ENCODE measurements around the gene FDPS.
A peak's percentile ranks its signal among the peaks of the same experiment; 100 is the strongest.

Gene FDPS

DNA sequence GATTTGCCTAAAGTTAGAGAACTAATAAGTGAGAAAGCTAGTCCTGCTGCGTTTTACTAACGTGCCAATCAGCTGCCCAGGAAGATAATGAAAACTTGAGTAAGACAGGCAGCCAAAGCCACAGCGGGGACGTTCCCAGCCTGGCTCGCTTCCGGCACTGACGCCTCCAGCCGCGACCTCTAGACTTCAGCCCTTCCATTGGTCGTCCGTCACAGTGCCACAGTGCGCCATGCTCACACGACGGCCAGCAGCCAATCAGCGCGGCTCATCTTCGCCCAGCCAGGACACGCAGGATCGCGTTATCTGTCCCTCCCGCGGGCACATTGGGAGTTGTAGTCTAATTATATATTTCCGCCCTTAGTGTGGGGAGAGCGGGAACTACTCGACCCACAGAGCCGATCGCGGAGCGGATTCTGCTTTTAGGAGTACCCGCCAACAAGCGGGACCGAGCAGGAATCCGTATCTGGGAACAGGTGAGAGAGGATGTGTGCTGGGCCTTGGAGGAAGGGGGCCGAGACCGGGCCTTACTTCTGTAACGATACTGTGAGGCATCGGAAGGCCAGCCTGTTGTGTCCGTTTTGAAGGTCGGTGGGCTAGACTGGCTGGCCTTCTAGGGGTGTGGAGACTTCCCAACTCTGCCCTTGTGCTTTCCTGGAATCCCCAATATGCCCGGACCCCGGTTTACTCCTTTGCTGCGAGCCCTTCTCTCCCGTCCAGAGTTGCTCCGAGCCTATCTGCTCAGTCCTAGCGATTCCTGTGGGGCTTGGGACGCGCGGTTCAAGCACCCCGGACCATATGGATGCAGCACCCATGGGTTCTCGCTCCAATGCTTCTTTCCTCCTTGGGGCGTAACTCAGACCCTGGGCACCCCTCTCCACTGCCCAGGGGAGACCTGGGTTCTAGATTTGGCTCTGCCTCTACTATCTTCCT lies at the start of gene FDPS:
Gene FDPS (plus strand): TSS at position 374 of the 930 bp plus-strand sequence. CDS start 924 bp downstream, outside the sequence.
- H3K27me3 Mint-ChIP-seq = no peaks in the 10 kb centered on the region
- peak; percentile 100 for ATAC-seq
- peak within 1 kb of the TSS; percentile 96 for H3K27ac Mint-ChIP-seq
- H3K4me3 Mint-ChIP-seq = peak within 1 kb of the TSS; percentile 95
- peaks cover 42% of the 10 kb centered on the region for H3K4me1 Mint-ChIP-seq
- no peaks in the 10 kb centered on the region for H3K9me3 Mint-ChIP-seq
- peaks cover 35% of the 10 kb centered on the region for H3K36me3 Mint-ChIP-seq

DNA sequence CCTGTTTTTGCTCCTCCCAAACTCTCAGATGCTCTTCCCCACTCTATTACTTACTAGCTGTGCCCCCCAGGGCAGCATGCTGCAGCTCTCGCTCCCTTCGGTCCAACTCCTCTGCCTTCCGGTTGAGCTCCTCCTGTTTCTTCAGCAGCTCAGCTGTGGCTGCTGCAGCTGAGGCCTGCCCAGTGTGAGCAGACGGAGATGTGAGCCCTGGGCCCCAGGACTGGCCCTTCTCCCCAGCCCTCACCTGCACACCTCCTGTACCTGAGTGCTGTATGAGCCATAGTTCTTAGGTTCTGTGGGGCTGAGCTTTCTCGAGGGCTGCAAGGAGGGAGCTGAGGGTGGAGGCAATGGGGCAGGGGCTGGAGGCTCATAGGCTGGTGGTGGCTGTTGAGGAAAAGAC lies 48.4 kb upstream of the FDPS start:
- peaks cover 54% of the 10 kb centered on the region for H3K4me1 Mint-ChIP-seq
- no peaks in the 10 kb centered on the region for H3K9me3 Mint-ChIP-seq
- peak overlapping the region; percentile 25 for H3K4me3 Mint-ChIP-seq
- no peaks in the 10 kb centered on the region for H3K27me3 Mint-ChIP-seq
- H3K36me3 Mint-ChIP-seq = peaks cover 69% of the 10 kb centered on the region
- ATAC-seq = no peak
- H3K27ac Mint-ChIP-seq = peak overlapping the region; percentile 96

DNA sequence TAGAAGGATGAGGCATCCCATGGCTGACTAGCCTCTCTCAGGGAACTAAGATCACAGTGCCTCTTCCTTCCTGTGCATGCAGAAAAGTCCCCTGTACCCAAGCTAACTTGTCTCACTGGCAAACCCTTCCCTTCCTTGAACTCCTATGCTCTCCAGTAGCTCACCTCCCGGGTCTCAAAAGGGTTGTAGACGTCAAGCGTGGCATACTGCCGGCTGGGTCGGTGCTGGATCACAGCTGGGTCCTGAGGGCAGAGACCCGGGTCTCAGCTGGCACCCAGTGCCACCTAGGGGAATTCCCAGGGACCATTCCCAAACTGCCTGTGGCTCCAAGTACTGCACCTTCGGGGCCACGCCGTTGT lies 47.2 kb upstream of the FDPS start:
- Mint-ChIP-seq H3K9me3 (no peaks in the 10 kb centered on the region), H3K27ac (peak overlapping the region; percentile 96), H3K36me3 (peaks cover 70% of the 10 kb centered on the region), H3K4me3 (peak overlapping the region; percentile 96), H3K4me1 (peaks cover 43% of the 10 kb centered on the region), H3K27me3 (no peaks in the 10 kb centered on the region)
- peak; percentile 26 for ATAC-seq

DNA sequence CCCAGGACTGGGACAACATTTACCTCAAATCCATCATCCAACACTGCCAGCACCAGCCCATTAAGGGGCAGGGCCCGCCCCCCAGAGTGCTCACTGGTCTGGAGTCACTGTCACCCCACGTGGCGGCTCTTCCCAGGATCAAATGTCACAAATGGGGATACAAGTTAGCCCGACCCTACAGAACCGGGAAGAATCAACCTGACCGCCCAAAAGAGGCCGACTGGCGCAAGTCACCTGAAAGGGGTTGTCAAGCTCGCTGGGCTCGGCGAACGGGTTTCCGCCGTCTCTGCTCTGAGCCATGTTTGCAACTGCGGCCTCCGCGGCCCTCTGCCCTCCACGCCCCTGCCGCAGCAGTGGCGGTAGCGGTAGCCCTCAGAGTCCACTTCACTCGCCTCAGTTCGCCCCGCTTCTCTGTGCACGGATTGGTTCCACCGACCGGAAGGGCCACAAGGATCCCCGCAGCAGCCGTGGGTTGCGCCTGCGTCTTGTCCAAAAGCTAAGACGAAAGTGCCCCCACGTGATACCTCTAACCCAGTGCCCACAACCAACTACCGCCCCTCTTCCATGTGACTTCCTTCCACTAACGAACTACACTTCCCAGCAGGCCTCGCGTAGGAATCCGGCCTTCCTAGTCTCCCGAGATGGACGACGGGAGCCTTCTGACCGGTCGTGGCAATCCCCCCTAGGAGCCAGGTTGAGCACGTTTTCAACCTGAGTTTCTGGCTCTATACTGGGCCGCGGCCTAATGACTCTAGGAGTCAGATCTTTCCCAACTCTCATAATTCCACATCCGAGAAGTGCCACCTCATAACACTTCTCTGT lies 46.6 kb upstream of the FDPS start, which contains the start of gene SCAMP3:
Gene SCAMP3 (minus strand): TSS at position 509 of the 822 bp plus-strand sequence. CDS start 209 bp downstream, at position 300.
- Mint-ChIP-seq H3K27ac (peak within 1 kb of the TSS; percentile 96), H3K4me3 (peak within 1 kb of the TSS; percentile 96), H3K9me3 (no peaks in the 10 kb centered on the region), H3K4me1 (peaks cover 37% of the 10 kb centered on the region), H3K36me3 (peaks cover 70% of the 10 kb centered on the region), H3K27me3 (no peaks in the 10 kb centered on the region)
- peak; percentile 99 for ATAC-seq

DNA sequence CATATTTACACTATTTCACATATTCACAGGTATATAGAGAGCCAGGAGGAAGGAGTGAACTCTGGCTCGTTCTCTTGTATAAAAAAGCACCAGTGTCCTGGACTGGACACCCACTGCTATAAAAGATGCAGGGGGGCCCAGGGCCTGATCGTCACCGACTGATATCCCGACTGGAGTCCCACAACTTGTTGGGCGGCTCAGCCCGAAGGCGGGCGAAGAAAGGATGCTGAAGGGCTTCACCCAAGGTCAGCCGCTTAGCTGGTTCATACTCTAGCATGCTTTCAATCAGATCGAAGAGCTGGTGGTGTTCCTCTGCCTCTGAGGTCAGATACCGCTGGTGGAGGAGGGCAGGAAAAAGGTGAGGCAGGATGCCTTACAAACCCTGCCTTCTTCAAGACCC lies 45.6 kb upstream of the FDPS start:
- Mint-ChIP-seq H3K36me3 (peaks cover 73% of the 10 kb centered on the region), H3K4me3 (no peak overlapping the region), H3K27ac (peak overlapping the region; percentile 96), H3K9me3 (no peaks in the 10 kb centered on the region), H3K4me1 (peaks cover 35% of the 10 kb centered on the region), H3K27me3 (no peaks in the 10 kb centered on the region)
- no peak for ATAC-seq

DNA sequence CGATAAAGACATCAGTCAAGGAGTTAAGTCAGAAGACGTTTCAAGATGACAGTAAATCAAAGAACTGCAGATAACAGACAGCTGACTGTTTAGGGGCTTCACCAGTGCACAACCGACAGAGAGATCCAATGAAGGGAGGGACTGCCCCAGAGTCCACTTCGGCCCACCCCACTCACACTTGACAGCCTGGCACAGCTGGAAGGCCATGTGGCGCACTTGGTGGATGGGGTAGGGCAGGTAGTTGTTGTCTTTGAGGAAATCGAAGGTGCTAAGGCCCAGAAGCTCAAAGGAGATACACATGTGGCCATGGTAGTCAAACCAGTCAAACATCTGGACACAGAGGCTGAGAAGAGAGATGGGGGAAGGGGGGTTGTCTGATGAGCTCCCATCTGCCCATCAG lies 42.1 kb upstream of the FDPS start:
- ATAC-seq = no peak
- Mint-ChIP-seq H3K36me3 (peaks cover 81% of the 10 kb centered on the region), H3K27ac (peak overlapping the region; percentile 19), H3K27me3 (no peaks in the 10 kb centered on the region), H3K4me1 (peaks cover 30% of the 10 kb centered on the region), H3K9me3 (no peaks in the 10 kb centered on the region), H3K4me3 (no peak overlapping the region)

DNA sequence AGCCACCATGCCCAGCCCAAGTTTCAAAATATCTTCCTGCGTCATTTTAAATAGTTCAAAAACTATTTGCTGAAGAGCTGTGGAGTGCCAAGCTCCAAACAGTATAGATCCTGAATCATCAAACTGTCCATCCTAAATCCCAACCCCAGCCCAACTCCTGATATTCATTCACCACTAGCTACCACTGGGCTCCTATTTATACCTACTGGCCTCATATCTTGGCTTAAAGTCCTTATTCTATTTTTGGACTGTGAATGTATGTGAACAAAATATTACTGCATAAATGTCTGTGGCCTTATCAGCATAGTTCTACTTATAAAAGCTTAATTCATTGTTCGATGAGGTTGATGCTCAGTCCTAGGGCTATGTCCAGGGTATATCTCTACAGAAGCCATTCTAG lies 41.3 kb upstream of the FDPS start:
- Mint-ChIP-seq H3K9me3 (no peaks in the 10 kb centered on the region), H3K27me3 (no peaks in the 10 kb centered on the region), H3K4me3 (no peak overlapping the region), H3K36me3 (peaks cover 76% of the 10 kb centered on the region), H3K27ac (peak overlapping the region; percentile 19), H3K4me1 (peaks cover 31% of the 10 kb centered on the region)
- no peak for ATAC-seq

DNA sequence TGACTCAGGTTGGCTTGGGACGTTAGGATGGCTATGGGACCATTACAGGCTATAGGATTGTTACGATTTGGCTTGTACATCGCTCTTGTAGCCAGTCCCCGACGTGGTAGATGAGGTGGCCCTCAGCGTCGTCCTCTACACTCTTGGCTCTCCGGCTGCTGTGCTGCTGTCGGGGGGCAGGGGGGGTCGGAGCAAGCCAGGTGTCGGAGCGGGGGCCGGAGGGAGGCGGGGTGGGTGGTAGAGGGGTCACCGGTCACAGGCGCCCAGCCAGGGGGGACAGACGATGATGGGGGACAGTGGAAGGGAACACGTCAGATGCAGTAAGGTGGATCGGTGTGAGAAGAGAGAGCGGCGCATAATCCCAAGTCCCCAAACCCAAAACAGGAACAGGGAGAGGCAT lies 40.0 kb upstream of the FDPS start:
- Mint-ChIP-seq H3K27ac (no peak overlapping the region), H3K4me3 (no peak overlapping the region), H3K27me3 (no peaks in the 10 kb centered on the region), H3K36me3 (peaks cover 72% of the 10 kb centered on the region), H3K4me1 (peaks cover 32% of the 10 kb centered on the region), H3K9me3 (no peaks in the 10 kb centered on the region)
- ATAC-seq = no peak

DNA sequence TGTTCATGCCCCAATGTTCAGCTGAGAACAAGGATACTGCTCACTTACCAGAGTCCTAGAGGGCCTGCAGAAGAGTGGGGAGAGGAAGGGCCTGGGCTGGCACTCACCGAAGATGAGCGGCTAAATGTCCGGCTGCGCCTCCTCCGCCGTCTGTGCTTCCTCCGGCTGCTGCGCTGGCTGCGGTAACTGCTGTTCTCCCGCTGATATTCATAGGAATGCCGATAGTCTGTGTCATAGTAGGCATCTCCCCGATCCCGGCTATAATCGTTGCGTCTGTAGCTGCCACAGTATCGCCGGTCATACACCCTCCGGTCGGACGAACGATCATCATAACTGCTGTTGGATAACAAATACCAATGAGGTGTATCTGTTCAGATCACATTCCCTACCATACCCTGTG lies 39.3 kb upstream of the FDPS start:
- no peaks in the 10 kb centered on the region for H3K27me3 Mint-ChIP-seq
- no peak overlapping the region for H3K4me3 Mint-ChIP-seq
- H3K36me3 Mint-ChIP-seq = peaks cover 65% of the 10 kb centered on the region
- no peaks in the 10 kb centered on the region for H3K9me3 Mint-ChIP-seq
- no peak overlapping the region for H3K27ac Mint-ChIP-seq
- no peak for ATAC-seq
- H3K4me1 Mint-ChIP-seq = peaks cover 35% of the 10 kb centered on the region

DNA sequence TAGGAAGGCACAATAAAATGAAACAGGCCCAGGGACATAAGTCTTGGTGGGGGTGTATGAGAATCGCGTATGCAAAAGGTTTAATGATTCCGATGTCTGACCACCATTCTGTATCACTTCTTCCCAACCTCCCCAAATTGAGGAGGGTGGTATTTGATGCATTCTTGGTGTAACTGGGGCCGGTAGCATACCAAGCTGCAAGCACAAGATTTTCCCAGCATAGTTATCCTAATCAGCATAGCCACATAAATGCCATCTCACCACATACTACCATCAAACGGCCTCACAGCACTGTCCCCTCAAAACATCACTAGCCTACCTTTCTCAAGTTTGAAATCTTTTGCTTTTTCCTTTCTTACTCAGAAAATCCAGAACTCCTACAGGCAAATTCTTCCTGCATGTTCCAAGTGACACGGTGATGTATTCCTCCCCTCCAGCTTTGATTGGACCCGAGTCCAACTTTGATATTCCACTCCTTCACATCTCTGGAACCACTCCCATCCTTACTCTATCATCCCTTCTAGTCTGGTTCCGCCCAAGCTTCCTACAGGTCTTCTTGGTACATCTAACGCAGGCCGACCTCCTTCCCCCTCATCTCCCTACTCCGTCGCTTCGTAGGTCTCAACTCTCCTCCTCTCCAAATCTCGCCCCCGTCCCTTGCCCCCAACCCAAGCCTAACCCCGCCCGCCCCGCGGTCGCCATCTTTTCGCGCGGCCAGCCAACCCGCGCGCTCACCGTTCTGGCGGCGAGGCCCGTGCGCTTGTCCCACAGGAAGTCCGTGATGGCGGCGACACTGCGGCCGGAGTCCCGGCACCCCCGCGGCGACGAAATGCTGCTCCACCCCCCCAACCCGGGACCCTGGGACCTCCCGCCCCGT lies 36.0 kb upstream of the FDPS start:
- Mint-ChIP-seq H3K27me3 (no peaks in the 10 kb centered on the region), H3K4me3 (peak overlapping the region; percentile 86), H3K27ac (peak overlapping the region; percentile 77), H3K4me1 (peaks cover 50% of the 10 kb centered on the region), H3K36me3 (peaks cover 37% of the 10 kb centered on the region), H3K9me3 (no peaks in the 10 kb centered on the region)
- ATAC-seq = peak; percentile 58

DNA sequence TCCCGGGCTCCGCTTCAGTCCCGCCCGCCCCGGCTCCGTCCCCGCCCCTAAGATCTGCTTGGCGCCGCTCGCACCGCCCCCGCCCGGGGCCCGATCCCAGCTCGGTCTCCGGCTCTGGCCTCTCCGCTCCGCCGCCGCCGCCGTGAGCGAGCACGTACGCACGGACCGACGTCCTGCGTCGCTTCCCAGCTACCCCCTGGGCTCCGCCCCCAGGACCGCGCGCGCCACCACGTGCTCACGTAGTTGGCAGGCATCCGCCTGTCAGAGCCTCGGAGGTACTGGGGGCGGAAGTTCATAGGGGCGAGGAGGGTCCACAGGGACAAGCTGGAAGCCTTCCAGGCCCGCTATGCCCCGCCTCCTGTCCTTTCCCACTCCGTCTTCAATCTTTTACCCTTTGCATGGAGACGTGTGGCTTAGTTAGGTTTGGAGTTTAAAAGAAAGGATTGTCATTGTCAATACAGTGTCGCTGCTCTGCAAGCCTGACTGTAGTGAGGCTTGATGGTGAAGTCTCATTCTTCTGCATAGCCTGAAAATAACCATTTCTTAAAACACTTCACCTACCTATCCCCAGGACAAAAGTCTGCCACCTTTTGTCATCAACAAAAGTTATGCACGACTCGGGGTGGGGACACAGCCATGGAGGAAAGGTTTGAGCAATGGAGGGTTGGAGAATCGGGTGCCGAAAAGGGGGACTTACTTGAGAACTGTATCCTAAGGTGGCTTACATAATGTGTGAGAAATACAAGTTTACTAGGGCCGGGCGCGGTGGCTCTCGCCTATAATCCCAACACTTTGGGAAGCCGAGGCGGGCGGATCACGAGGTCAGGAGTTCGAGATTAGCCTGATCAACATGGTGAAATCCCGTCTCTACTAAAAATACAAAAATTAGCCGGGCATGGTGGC lies 35.1 kb upstream of the FDPS start, which contains the start of gene CLK2:
Gene CLK2 (minus strand): TSS at position 162 of the 903 bp plus-strand sequence. CDS start 2,527 bp downstream, outside the sequence.
- Mint-ChIP-seq H3K4me3 (peak within 1 kb of the TSS; percentile 86), H3K27ac (peak within 1 kb of the TSS; percentile 77), H3K4me1 (peaks cover 56% of the 10 kb centered on the region), H3K36me3 (peaks cover 29% of the 10 kb centered on the region), H3K27me3 (no peaks in the 10 kb centered on the region), H3K9me3 (no peaks in the 10 kb centered on the region)
- ATAC-seq = peak; percentile 95

DNA sequence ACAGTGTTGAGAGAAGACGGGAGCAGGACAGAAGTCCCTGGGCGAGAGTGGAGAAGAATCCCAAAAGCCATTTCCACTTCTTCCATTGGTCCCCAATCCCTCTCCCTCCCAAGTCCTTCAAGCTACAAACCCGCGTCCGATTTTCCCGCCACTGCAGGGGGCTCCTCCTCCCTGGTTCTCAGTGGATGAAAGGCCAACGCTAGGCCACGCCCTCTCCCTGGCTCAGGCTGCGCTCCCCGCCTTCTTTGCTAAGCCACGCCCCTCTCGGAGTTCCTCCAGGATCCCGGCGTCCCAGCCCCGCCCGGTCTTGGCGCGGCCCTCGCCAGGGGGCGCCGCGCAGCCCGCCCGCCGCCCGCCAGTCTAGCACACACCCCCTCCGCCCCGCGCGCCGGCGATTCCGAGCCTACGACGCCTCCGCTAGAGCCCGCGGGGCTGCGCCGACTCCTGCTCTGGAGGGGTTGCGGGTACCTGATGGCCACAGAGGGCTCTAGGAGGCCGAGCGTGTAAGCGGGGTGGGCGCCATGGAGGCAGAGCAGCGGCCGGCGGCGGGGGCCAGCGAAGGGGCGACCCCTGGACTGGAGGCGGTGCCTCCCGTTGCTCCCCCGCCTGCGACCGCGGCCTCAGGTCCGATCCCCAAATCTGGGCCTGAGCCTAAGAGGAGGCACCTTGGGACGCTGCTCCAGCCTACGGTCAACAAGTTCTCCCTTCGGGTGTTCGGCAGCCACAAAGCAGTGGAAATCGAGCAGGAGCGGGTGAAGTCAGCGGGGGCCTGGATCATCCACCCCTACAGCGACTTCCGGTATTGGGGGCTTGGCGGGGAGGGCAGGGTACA lies 31.4 kb upstream of the FDPS start, which contains the start of gene HCN3:
Gene HCN3 (plus strand): TSS at position 394 of the 832 bp plus-strand sequence. CDS start 128 bp downstream, at position 522.
- H3K4me1 Mint-ChIP-seq = peaks cover 40% of the 10 kb centered on the region
- H3K36me3 Mint-ChIP-seq = peaks cover 6% of the 10 kb centered on the region
- peak; percentile 86 for ATAC-seq
- peak within 1 kb of the TSS; percentile 86 for H3K4me3 Mint-ChIP-seq
- no peaks in the 10 kb centered on the region for H3K27me3 Mint-ChIP-seq
- H3K27ac Mint-ChIP-seq = no peak within 1 kb of the TSS
- no peaks in the 10 kb centered on the region for H3K9me3 Mint-ChIP-seq

Measured in stimulated activated memory B cell treated with anti-CD40 and anti-IgM and Interleukin-4, amounts not matched to agents 10 μg/mL and 1 μg/mL and 100 μg/mL, for 72 hours (primary cell).